ENCODE data around the gene FAF1. TPM values are rescaled to one million over a fixed set of nuclear protein-coding genes. Genes with fewer than 3 reads are reported as not detected.

Gene FAF1
- total RNA-seq, 2 experiments from 2014 or later, result 42.3 to 114 TPM

GRCh38 chr1:50853325-50853724 lies 106.7 kb downstream of the FAF1 start:
- peaks cover 12% of the 10 kb centered on the region; the same call in 1 of the 2 replicates for H3K36me3 ChIP-seq (ENCODE audit: insufficient read depth, low read length)
- POLR2A ChIA-PET, result no interaction called here
- H4K20me1 ChIP-seq (ENCODE audit: insufficient read depth, low read length), result no peaks in the 10 kb centered on the region; the same call in 1 of the 2 replicates
- H3K9me2 ChIP-seq (ENCODE audit: insufficient read depth, low read length), result no peaks in the 10 kb centered on the region
- H3K27ac ChIP-seq (ENCODE audit: low read depth, low read length, poor library complexity, severe bottlenecking), result no peak overlapping the region
- TF ChIP-seq, protein P1, sequence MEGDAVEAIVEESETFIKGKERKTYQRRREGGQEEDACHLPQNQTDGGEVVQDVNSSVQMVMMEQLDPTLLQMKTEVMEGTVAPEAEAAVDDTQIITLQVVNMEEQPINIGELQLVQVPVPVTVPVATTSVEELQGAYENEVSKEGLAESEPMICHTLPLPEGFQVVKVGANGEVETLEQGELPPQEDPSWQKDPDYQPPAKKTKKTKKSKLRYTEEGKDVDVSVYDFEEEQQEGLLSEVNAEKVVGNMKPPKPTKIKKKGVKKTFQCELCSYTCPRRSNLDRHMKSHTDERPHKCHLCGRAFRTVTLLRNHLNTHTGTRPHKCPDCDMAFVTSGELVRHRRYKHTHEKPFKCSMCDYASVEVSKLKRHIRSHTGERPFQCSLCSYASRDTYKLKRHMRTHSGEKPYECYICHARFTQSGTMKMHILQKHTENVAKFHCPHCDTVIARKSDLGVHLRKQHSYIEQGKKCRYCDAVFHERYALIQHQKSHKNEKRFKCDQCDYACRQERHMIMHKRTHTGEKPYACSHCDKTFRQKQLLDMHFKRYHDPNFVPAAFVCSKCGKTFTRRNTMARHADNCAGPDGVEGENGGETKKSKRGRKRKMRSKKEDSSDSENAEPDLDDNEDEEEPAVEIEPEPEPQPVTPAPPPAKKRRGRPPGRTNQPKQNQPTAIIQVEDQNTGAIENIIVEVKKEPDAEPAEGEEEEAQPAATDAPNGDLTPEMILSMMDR (conservative IDR thresholded peaks at IDR 0.05; ENCODE audit: low read length), result no peak
- no peak for TF ChIP-seq EZH2phosphoT487 (IDR thresholded peaks at IDR 0.05; ENCODE audit: borderline replicate concordance, low read depth, low read length)
- peaks cover 16% of the 10 kb centered on the region for H3K79me2 ChIP-seq (ENCODE audit: insufficient read depth, low read depth, low read length)
- H3K4me1 ChIP-seq (ENCODE audit: insufficient read depth, low read length, poor library complexity, severe bottlenecking), result no peaks in the 10 kb centered on the region
- intact Hi-C loops (cut with micrococcal nuclease; ENCODE audit: unreplicated experiment), result no loop called here
- CTCF ChIA-PET (ENCODE audit: unreplicated experiment), result no interaction called here
- H3K4me2 ChIP-seq (ENCODE audit: low read length), result no peak overlapping the region
- H2AFZ ChIP-seq (ENCODE audit: low read length), result no peak overlapping the region
- H3K9me3 ChIP-seq (ENCODE audit: low read length), result no peaks in the 10 kb centered on the region
- no TSS peak for BruUV-seq (replicated peaks)
- no peak overlapping the region for H3K4me3 ChIP-seq (ENCODE audit: low read depth, low read length, poor library complexity, severe bottlenecking)
- no peak for DNase-seq (ENCODE audit: low spot score)

GRCh38 chr1:50852889-50853288 lies 107.2 kb downstream of the FAF1 start:
- Histone ChIP-seq H3K4me3 (ENCODE audit: low read depth, low read length, poor library complexity, severe bottlenecking) (no peak overlapping the region), H3K9me3 (ENCODE audit: low read length) (no peaks in the 10 kb centered on the region; the same call in 1 of the 2 replicates), H3K79me2 (ENCODE audit: insufficient read depth, low read depth, low read length) (peaks cover 13% of the 10 kb centered on the region), H3K4me2 (ENCODE audit: low read length) (no peak overlapping the region), H4K20me1 (ENCODE audit: insufficient read depth, low read length) (no peaks in the 10 kb centered on the region; the same call in 1 of the 2 replicates), H3K4me1 (ENCODE audit: insufficient read depth, low read length, poor library complexity, severe bottlenecking) (no peaks in the 10 kb centered on the region), H2AFZ (ENCODE audit: low read length) (no peak overlapping the region), H3K9me2 (ENCODE audit: insufficient read depth, low read length) (no peaks in the 10 kb centered on the region), H3K36me3 (ENCODE audit: insufficient read depth, low read length) (peaks cover 12% of the 10 kb centered on the region; the same call in 1 of the 2 replicates), H3K27ac (ENCODE audit: low read depth, low read length, poor library complexity, severe bottlenecking) (no peak overlapping the region)
- BruUV-seq (replicated peaks), result no TSS peak
- CTCF ChIA-PET (ENCODE audit: unreplicated experiment), result no interaction called here
- TF ChIP-seq, protein P1 (conservative IDR thresholded peaks at IDR 0.05; ENCODE audit: low read length), result no peak
- no peak for DNase-seq (ENCODE audit: low spot score)
- POLR2A ChIA-PET, result interaction anchor here (1.2 kb wide), 1 partner anchor 10 kb away, joined by 4 read pairs; no protein-coding TSS in a partner anchor
- intact Hi-C loops (cut with micrococcal nuclease; ENCODE audit: unreplicated experiment), result no loop called here

- Histone ChIP-seq H3K4me1 (ENCODE audit: insufficient read depth, low read length, poor library complexity, severe bottlenecking) (no peaks in the 10 kb centered on the region), H4K20me1 (ENCODE audit: insufficient read depth, low read length) (no peaks in the 10 kb centered on the region; the same call in 1 of the 2 replicates), H3K9me2 (ENCODE audit: insufficient read depth, low read length) (no peaks in the 10 kb centered on the region), H3K9me3 (ENCODE audit: low read length) (peaks cover 11% of the 10 kb centered on the region; the same call in 1 of the 2 replicates), H3K4me3 (ENCODE audit: low read depth, low read length, poor library complexity, severe bottlenecking) (no peak overlapping the region), H2AFZ (ENCODE audit: low read length) (no peak overlapping the region), H3K27ac (ENCODE audit: low read depth, low read length, poor library complexity, severe bottlenecking) (no peak overlapping the region), H3K79me2 (ENCODE audit: insufficient read depth, low read depth, low read length) (peaks cover 10% of the 10 kb centered on the region; the same call in 1 of the 2 replicates), H3K36me3 (ENCODE audit: insufficient read depth, low read length) (peaks cover 15% of the 10 kb centered on the region), H3K4me2 (ENCODE audit: low read length) (no peak overlapping the region)
- TF ChIP-seq, protein P1 (conservative IDR thresholded peaks at IDR 0.05; ENCODE audit: low read length), result no peak
- no peak for TF ChIP-seq EZH2phosphoT487 (IDR thresholded peaks at IDR 0.05; ENCODE audit: borderline replicate concordance, low read depth, low read length)
- no TSS peak for BruUV-seq (replicated peaks)
- ChIA-PET CTCF (ENCODE audit: unreplicated experiment) (no interaction called here), POLR2A (interaction anchor here (1.2 kb wide), 1 partner anchor 9 kb away, joined by 4 read pairs; no protein-coding TSS in a partner anchor)
- no peak for DNase-seq (ENCODE audit: low spot score)
- intact Hi-C loops (cut with micrococcal nuclease; ENCODE audit: unreplicated experiment), result no loop called here
These were observed 108.6 kb downstream of the FAF1 start for GRCh38 chr1:50851466-50851865.

Data from OCI-LY7 (cell line).